HG03457 (cell line): ENCODE data around the gene NDRG3.
"Not testable (repeated sequence)": the region's sequence is repeated elsewhere in the genome, so short reads cannot be mapped to it uniquely, and the experiment has no call there.

ENCODE experiments used
- ATAC-seq: cut with Tn5 transposase; IDR thresholded peaks from one replicate; pipeline ENCODE4 v1.9.1; 2021; ENCODE audit warnings: moderate number of reproducible peaks; ENCODE audit not compliant: unreplicated experiment

Gene NDRG3

DNA sequence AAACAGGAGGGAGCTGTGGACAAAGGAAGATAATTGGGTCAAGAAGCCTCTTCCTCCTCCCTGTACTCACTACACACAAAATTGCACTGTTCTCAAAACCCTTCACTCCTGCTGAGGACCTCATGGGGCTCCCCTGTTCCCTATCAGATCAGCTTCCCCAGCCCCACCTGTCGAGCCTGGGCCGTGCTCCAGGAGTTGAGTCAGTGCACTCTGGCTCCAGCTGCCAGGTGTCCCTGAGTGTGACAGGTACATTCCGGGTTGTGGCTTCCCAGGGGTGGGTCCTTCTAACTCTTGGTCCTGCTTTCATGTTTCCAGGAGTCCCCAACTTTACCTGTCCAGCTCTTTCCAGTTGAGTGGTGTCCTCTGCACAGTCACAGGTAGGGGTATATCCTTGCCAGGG, 131.9 kb downstream of the NDRG3 start:
- no peak for ATAC-seq

DNA sequence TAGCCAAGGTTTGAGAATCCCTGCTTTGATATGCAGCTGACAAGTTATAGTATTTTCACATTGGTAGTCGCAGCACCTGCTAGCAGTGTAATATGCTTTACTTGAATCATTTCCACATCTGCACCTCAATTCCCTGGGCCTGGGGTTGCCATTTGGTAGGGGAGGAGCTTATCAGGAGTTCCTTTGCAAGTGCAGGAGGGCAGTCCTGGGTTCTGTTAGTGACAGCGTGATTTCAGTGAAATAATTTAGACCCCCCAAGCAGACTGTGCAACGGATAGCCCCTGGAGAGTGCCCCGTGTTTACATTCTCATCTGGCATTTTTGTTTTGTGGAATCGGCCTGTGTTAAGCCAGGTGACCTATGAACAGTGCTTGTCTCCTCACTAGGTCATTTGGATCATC, 134.3 kb downstream of the NDRG3 start:
- no peak for ATAC-seq

DNA sequence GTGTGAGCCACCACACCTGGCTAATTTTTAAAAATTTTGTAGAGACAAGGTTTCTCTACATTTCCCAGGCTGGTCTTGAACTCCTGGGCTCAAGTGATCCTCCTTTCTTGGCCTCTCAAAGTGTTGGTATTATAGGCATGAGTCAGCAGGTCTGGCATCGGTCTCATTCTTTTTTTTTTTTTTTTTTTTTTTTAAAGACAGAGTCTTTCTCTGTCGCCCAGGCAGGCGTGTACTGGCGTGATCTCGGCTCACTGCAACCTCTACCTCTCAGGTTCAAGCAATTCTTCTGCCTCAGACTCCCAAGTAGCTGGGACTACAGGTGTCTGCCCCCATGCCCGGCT, 137.5 kb downstream of the NDRG3 start:
- not testable (repeated sequence) for ATAC-seq

DNA sequence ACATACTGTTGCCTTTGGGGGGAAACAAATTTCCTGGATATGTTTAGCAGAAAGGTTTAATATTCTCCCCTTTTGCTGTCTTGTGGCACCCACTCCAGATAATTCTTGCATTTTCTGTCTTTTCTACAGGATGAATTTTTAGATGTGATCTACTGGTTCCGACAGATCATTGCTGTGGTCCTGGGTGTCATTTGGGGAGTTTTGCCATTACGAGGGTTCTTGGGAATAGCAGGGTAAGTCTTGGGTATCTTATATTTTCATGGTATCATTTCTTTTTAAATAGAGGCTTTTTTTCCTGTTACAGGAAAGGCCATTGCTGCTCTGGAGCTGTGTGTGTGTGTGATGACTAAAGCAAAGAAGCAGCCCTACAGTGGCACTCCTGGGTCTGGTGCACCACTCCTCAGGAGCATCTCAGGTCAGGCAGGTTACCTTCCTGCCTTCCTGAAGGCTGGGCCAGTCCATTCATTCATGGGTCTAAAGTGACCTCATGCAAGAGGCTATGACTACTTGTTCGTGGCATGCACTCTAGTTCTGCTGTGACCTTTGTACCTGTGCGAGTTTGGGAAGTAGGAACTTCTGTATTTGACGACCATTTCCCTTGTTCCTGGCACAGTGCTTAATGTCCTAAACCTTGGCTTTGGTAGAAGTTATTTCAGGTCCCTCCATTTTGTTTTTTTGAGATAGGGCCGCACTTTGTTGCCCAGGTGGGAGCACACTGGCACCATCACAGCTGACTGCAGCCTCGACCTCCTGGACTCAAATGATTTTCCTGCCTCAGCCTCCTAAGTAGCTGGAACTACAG, 138.1 kb downstream of the NDRG3 start:
- no peak for ATAC-seq

DNA sequence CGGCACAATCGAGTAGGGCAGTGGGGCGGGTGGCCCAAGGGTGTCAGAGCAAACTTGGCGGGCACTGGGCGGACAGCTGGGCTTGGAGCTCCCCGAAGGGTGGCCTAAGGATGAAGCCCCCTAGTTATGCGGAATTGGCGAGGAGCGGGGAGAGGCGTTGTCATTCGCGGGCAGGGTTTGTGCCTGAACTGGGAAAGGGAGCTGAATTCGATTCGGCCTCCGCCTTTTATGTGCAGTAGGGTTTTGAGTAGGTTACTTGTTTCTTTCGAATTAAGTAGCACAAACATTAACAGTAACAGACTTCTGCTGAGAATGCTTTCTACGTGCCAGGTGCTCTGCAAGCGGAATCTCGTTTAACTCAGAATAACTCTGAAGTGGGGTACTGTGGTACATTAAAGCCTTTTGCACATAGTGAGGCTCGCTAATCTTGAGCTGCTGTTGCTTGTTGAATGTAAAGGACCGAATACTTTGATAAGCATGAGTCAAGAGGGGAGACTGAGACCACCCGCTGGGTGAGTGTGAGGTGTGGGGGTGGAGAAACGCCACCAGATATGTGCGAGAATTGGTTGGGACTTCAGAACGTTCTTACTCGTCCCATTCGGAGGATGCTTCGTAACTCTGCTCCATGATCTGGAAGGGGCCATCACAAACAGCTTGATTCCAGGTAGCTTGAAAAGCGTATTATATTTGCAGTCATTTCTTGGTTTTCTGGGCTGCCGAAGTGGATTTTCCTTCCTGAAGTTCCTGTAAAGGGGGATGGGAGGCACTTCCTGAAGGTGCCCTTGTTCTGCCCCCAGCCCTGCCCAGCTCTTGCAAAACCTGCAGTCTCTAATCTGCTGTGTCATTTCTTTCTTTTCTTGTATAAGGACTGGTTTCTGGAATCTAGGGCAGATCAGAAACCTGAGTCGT, 139.5 kb downstream of the NDRG3 start:
- no peak for ATAC-seq

DNA sequence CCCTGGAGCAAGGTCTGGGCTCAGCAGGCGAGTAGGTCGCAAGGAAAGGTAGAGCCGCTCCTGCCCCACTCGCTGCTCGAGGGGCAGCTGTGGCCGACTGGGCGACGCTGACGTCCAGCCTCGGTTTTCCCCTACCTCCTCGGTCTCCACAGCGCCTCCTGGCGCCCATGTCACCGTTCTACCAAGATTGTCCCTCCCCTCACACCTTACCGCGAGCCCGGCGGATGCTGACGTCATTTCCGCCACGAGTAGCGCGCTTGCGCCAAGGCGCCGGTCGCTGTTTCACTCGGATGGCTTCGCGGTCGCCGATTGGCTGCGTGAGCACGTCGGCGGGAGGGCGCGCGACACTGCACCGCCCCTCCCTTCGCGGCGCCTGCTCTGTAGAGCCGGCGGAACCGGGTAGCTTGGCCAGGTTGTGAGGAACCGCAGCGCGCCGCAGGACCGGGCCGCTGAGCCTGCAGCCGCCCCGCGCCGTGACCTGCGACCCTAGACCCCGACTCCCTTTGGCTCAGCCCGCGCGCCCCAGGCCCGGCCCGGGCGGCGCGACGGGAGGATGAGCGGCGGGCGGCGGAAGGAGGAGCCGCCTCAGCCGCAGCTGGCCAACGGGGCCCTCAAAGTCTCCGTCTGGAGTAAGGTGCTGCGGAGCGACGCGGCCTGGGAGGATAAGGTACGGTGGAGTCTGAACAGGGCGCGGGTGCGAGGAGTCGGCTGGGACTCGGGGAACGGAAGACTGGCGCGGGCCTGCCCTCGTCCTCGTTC, 140.3 kb downstream of the NDRG3 start, which contains the start of gene RAB5IF:
TSS of gene RAB5IF (plus strand) at position 381 of the 759 bp plus-strand sequence. CDS start at position 554, 173 bp downstream.
- ATAC-seq, result peak; percentile 78

DNA sequence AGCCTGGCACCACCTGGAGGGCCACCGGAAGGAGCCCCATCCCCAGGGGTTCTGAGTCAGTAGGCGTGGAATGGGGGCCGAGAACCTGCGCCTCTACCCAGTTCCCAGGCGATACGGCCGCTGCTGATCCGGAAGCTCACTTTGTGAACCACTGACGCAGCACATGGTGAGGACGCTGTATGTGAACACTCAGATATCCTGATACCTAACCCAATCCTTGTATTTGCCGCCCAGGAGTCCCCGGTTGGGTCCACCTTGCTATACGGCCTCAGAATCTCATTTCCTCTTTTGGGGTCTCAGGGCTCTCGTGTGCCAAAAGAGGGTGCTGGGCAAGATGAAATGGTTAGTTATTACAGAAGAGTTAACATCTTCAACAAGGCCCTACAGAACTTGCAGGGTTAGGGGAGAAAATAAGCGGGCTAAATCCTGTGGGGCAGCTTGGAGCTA, 140.9 kb downstream of the NDRG3 start:
- peak; percentile 27 for ATAC-seq
